Gastrocnemius medialis (tissue), 4 donors: ENCODE data around the gene DPH2.

Experiments
- CTCF ChIP-seq, 5 experiments: fragments of 450-650 bp in 3 of 5; fragments of 200-600 bp in 2 of 5; sonication (generic) in 2 of 5; IDR thresholded peaks in 4 of 5; conservative IDR thresholded peaks in 1 of 5; 1 replicate in 4 of 5; 2 replicates in 1 of 5; pipeline ENCODE4 v1.5.1; 2016 to 2019; ENCODE audit warnings: antibody characterized with exemption in 5 of 5, mild to moderate bottlenecking in 3 of 5, moderate library complexity in 3 of 5
- POLR2A ChIP-seq, 2 donors: fragments of 450-650 bp; IDR thresholded peaks; one replicate each; pipeline ENCODE4 v1.6.1; 2017; ENCODE audit warnings: antibody characterized with exemption in 2 of 2, mild to moderate bottlenecking in 2 of 2, moderate library complexity in 2 of 2

GRCh38 chr1:43932786-43933385 lies 36.9 kb upstream of the DPH2 start:
- no peak for TF ChIP-seq CTCF (IDR thresholded peaks at IDR 0.05 in 4 of 5, conservative IDR thresholded peaks at IDR 0.05 in 1 of 5)
- TF ChIP-seq POLR2A (IDR thresholded peaks at IDR 0.05) = no peak
